Measurements from ENCODE around the gene FER.

Gene FER

GRCh38 chr5:109080896-109081295 lies 333.2 kb downstream of the FER start:
- DNase-seq (ENCODE audit: low read depth) = no peak
- H3K4me3 ChIP-seq (ENCODE audit: low read length) = no peak overlapping the region
- TF ChIP-seq CTCF (IDR thresholded peaks at IDR 0.05; ENCODE audit: insufficient read depth, low read depth, low read length, missing control alignments) = no peak

GRCh38 chr5:109083937-109084336 lies 336.2 kb downstream of the FER start:
- peak; percentile 72 for DNase-seq (ENCODE audit: low read depth)
- TF ChIP-seq CTCF (IDR thresholded peaks at IDR 0.05; ENCODE audit: insufficient read depth, low read depth, low read length, missing control alignments) = no peak

GRCh38 chr5:109089191-109089590 lies 341.5 kb downstream of the FER start:
- DNase-seq (ENCODE audit: low read depth) = no peak
- H3K4me3 ChIP-seq (ENCODE audit: low read length) = no peak overlapping the region
- TF ChIP-seq CTCF (IDR thresholded peaks at IDR 0.05; ENCODE audit: insufficient read depth, low read depth, low read length, missing control alignments) = no peak

More at GRCh38 chr5:109083937-109084336, 336.2 kb downstream of the FER start:
- H3K4me3 ChIP-seq (ENCODE audit: low read length) = no peak overlapping the region

- no peak for TF ChIP-seq CTCF (IDR thresholded peaks at IDR 0.05; ENCODE audit: insufficient read depth, low read depth, low read length, missing control alignments)
- DNase-seq (ENCODE audit: low read depth) = no peak
- H3K4me3 ChIP-seq (ENCODE audit: low read length) = no peak overlapping the region
Observed at GRCh38 chr5:109099081-109099480, 351.4 kb downstream of the FER start.

- no peak for TF ChIP-seq CTCF (IDR thresholded peaks at IDR 0.05; ENCODE audit: insufficient read depth, low read depth, low read length, missing control alignments)
Observed at GRCh38 chr5:109100971-109101370, 353.3 kb downstream of the FER start.

GRCh38 chr5:109102096-109102690 lies 354.5 kb downstream of the FER start:
- H3K4me3 ChIP-seq (ENCODE audit: low read length) = no peak overlapping the region
- DNase-seq (ENCODE audit: low read depth) = no peak
- no peak for TF ChIP-seq CTCF (IDR thresholded peaks at IDR 0.05; ENCODE audit: insufficient read depth, low read depth, low read length, missing control alignments)

More at GRCh38 chr5:109100971-109101370, 353.3 kb downstream of the FER start:
- no peak overlapping the region for H3K4me3 ChIP-seq (ENCODE audit: low read length)
- no peak for DNase-seq (ENCODE audit: low read depth)

GRCh38 chr5:109105631-109106267 lies 358.1 kb downstream of the FER start:
- TF ChIP-seq CTCF (IDR thresholded peaks at IDR 0.05; ENCODE audit: insufficient read depth, low read depth, low read length, missing control alignments) = no peak
- no peak overlapping the region for H3K4me3 ChIP-seq (ENCODE audit: low read length)
- DNase-seq (ENCODE audit: low read depth) = peak; percentile 82

All from epithelial cell of esophagus (primary cell).